Measurements from ENCODE around the gene JAML.

The JAML gene

GRCh38 chr11:118226296-118226695 lies 1.5 kb upstream of the JAML start:
- Histone ChIP-seq H3K4me3 (no peak overlapping the region), H3K27ac (peak overlapping the region in 1 of 2 donors; percentile 9)
- no peak for TF ChIP-seq CTCF (IDR thresholded peaks at IDR 0.05)
- no peak for DNase-seq (ENCODE audit: low spot score)

GRCh38 chr11:118223992-118224391 lies 819 bp downstream of the JAML start:
- H3K27ac ChIP-seq, result peak overlapping the region in 1 of 2 donors; percentile 7
- no peak for TF ChIP-seq CTCF (IDR thresholded peaks at IDR 0.05)
- no peak for DNase-seq (ENCODE audit: low spot score)
- H3K4me3 ChIP-seq, result no peak overlapping the region

GRCh38 chr11:118223570-118223969 lies 1.2 kb downstream of the JAML start:
- H3K4me3 ChIP-seq, result no peak overlapping the region
- TF ChIP-seq CTCF (IDR thresholded peaks at IDR 0.05), result no peak
- DNase-seq (ENCODE audit: low spot score), result no peak
- no peak overlapping the region for H3K27ac ChIP-seq

- Histone ChIP-seq H3K27ac (no peak overlapping the region), H3K4me3 (no peak overlapping the region)
- no peak for DNase-seq (ENCODE audit: low spot score)
- TF ChIP-seq CTCF (IDR thresholded peaks at IDR 0.05), result no peak
Observed at GRCh38 chr11:118222437-118222836, 2.4 kb downstream of the JAML start.

GRCh38 chr11:118221419-118221818 lies 3.4 kb downstream of the JAML start:
- no peak for TF ChIP-seq CTCF (IDR thresholded peaks at IDR 0.05)
- Histone ChIP-seq H3K4me3 (no peak overlapping the region), H3K27ac (no peak overlapping the region)
- DNase-seq (ENCODE audit: low spot score), result no peak

- TF ChIP-seq CTCF (IDR thresholded peaks at IDR 0.05), result no peak
- Histone ChIP-seq H3K27ac (no peak overlapping the region), H3K4me3 (no peak overlapping the region)
- DNase-seq (ENCODE audit: low spot score), result no peak
Observed at GRCh38 chr11:118219732-118220131, 5.1 kb downstream of the JAML start.

GRCh38 chr11:118219244-118219643 lies 5.6 kb downstream of the JAML start:
- Histone ChIP-seq H3K27ac (no peak overlapping the region), H3K4me3 (no peak overlapping the region)
- DNase-seq (ENCODE audit: low spot score), result no peak
- no peak for TF ChIP-seq CTCF (IDR thresholded peaks at IDR 0.05)

Measured in coronary artery (tissue), 2 donors.